Neuron (in vitro differentiated cells): ENCODE data around the gene MYOF.

Experiments used
- H2AFZ ChIP-seq: one replicate; pipeline ENCODE4 v1.6.1; 2013; ENCODE audit warnings: low read depth, mild to moderate bottlenecking, inconsistent platforms, low read length, moderate library complexity
- H3K27me3 ChIP-seq: one replicate; pipeline ENCODE4 v1.6.1; 2013; ENCODE audit warnings: low read length; ENCODE audit not compliant: insufficient read depth
- H3K36me3 ChIP-seq: one replicate; pipeline ENCODE4 v1.6.1; 2013; ENCODE audit warnings: low read length; ENCODE audit not compliant: insufficient read depth
- H3K4me1 ChIP-seq: one replicate; pipeline ENCODE4 v1.6.1; 2013; ENCODE audit warnings: low read length; ENCODE audit not compliant: insufficient read depth
- H3K4me3 ChIP-seq: 2 replicates; pipeline ENCODE4 v1.5.1; 2013; ENCODE audit warnings: mild to moderate bottlenecking, low read length, moderate library complexity
- H3K9me3 ChIP-seq: one replicate; pipeline ENCODE4 v1.6.1; 2013; ENCODE audit warnings: low read length

MYOF gene

GRCh38 chr10:93482145-93482834 lies at the start of gene MYOF:
Gene MYOF (minus strand): TSS chr10:93482334. CDS start chr10:93482194, 140 bp downstream.
- no peaks in the 10 kb centered on the region for H3K9me3 ChIP-seq
- no peaks in the 10 kb centered on the region for H3K36me3 ChIP-seq
- peaks cover 7% of the 10 kb centered on the region for H3K4me1 ChIP-seq
- H3K4me3 ChIP-seq = peak within 1 kb of the TSS; percentile 59
- peak within 1 kb of the TSS; percentile 75 for H2AFZ ChIP-seq
- H3K27me3 ChIP-seq = no peaks in the 10 kb centered on the region

- Histone ChIP-seq H3K4me1 (no peaks in the 10 kb centered on the region), H2AFZ (no peak overlapping the region), H3K9me3 (peaks cover 10% of the 10 kb centered on the region), H3K27me3 (no peaks in the 10 kb centered on the region), H3K4me3 (no peak overlapping the region), H3K36me3 (peaks cover 69% of the 10 kb centered on the region)
These were observed 36.4 kb upstream of the MYOF start for GRCh38 chr10:93518531-93518930.

- H3K9me3 ChIP-seq = peaks cover 7% of the 10 kb centered on the region
- H3K4me1 ChIP-seq = no peaks in the 10 kb centered on the region
- no peak overlapping the region for H3K4me3 ChIP-seq
- H2AFZ ChIP-seq = no peak overlapping the region
- H3K36me3 ChIP-seq = peaks cover 71% of the 10 kb centered on the region
- H3K27me3 ChIP-seq = no peaks in the 10 kb centered on the region
These were observed 33.9 kb upstream of the MYOF start for GRCh38 chr10:93516006-93516380.

GRCh38 chr10:93515071-93516005 lies 33.2 kb upstream of the MYOF start:
- Histone ChIP-seq H3K36me3 (peaks cover 65% of the 10 kb centered on the region), H2AFZ (no peak overlapping the region), H3K4me1 (no peaks in the 10 kb centered on the region), H3K27me3 (no peaks in the 10 kb centered on the region), H3K4me3 (no peak overlapping the region), H3K9me3 (peaks cover 5% of the 10 kb centered on the region)

- H3K4me3 ChIP-seq = no peak overlapping the region
- no peaks in the 10 kb centered on the region for H3K4me1 ChIP-seq
- peaks cover 63% of the 10 kb centered on the region for H3K36me3 ChIP-seq
- H3K9me3 ChIP-seq = peaks cover 3% of the 10 kb centered on the region
- H3K27me3 ChIP-seq = no peaks in the 10 kb centered on the region
- H2AFZ ChIP-seq = no peak overlapping the region
These were observed 32.4 kb upstream of the MYOF start for GRCh38 chr10:93514521-93514920.

GRCh38 chr10:93513091-93513490 lies 31.0 kb upstream of the MYOF start:
- no peaks in the 10 kb centered on the region for H3K27me3 ChIP-seq
- H3K4me3 ChIP-seq = no peak overlapping the region
- H3K36me3 ChIP-seq = peaks cover 57% of the 10 kb centered on the region
- H3K9me3 ChIP-seq = no peaks in the 10 kb centered on the region
- H3K4me1 ChIP-seq = no peaks in the 10 kb centered on the region
- H2AFZ ChIP-seq = no peak overlapping the region

GRCh38 chr10:93512565-93512964 lies 30.4 kb upstream of the MYOF start:
- no peaks in the 10 kb centered on the region for H3K4me1 ChIP-seq
- no peak overlapping the region for H2AFZ ChIP-seq
- H3K27me3 ChIP-seq = no peaks in the 10 kb centered on the region
- H3K36me3 ChIP-seq = peaks cover 52% of the 10 kb centered on the region
- H3K4me3 ChIP-seq = no peak overlapping the region
- no peaks in the 10 kb centered on the region for H3K9me3 ChIP-seq

GRCh38 chr10:93509816-93510215 lies 27.7 kb upstream of the MYOF start:
- no peak overlapping the region for H3K4me3 ChIP-seq
- H3K9me3 ChIP-seq = no peaks in the 10 kb centered on the region
- H3K27me3 ChIP-seq = no peaks in the 10 kb centered on the region
- no peak overlapping the region for H2AFZ ChIP-seq
- H3K36me3 ChIP-seq = peaks cover 42% of the 10 kb centered on the region
- H3K4me1 ChIP-seq = no peaks in the 10 kb centered on the region

GRCh38 chr10:93505075-93505474 lies 22.9 kb upstream of the MYOF start:
- Histone ChIP-seq H3K4me3 (no peak overlapping the region), H3K27me3 (no peaks in the 10 kb centered on the region), H3K9me3 (no peaks in the 10 kb centered on the region), H3K36me3 (peaks cover 46% of the 10 kb centered on the region), H3K4me1 (no peaks in the 10 kb centered on the region), H2AFZ (no peak overlapping the region)

GRCh38 chr10:93503075-93503474 lies 20.9 kb upstream of the MYOF start:
- H3K9me3 ChIP-seq = no peaks in the 10 kb centered on the region
- no peak overlapping the region for H2AFZ ChIP-seq
- peaks cover 2% of the 10 kb centered on the region for H3K4me1 ChIP-seq
- peaks cover 38% of the 10 kb centered on the region for H3K36me3 ChIP-seq
- no peaks in the 10 kb centered on the region for H3K27me3 ChIP-seq
- no peak overlapping the region for H3K4me3 ChIP-seq

- H3K9me3 ChIP-seq = no peaks in the 10 kb centered on the region
- H2AFZ ChIP-seq = no peak overlapping the region
- no peak overlapping the region for H3K4me3 ChIP-seq
- H3K36me3 ChIP-seq = peaks cover 29% of the 10 kb centered on the region
- H3K4me1 ChIP-seq = peaks cover 3% of the 10 kb centered on the region
- no peaks in the 10 kb centered on the region for H3K27me3 ChIP-seq
These were observed 19.5 kb upstream of the MYOF start for GRCh38 chr10:93501650-93502049.

- H3K4me3 ChIP-seq = peak overlapping the region; percentile 0
These were observed 16.0 kb upstream of the MYOF start for GRCh38 chr10:93498166-93498565.

GRCh38 chr10:93496322-93497041 lies 14.3 kb upstream of the MYOF start, which contains the start of gene CEP55:
Gene CEP55 (plus strand): TSS chr10:93496612. CDS start chr10:93500052, 3,440 bp downstream.
- Histone ChIP-seq H3K4me1 (peaks cover 6% of the 10 kb centered on the region), H2AFZ (peak within 1 kb of the TSS; percentile 94), H3K36me3 (peaks cover 9% of the 10 kb centered on the region), H3K4me3 (peak within 1 kb of the TSS; percentile 64), H3K9me3 (no peaks in the 10 kb centered on the region), H3K27me3 (no peaks in the 10 kb centered on the region)

More at GRCh38 chr10:93498166-93498565, 16.0 kb upstream of the MYOF start:
- Histone ChIP-seq H3K4me1 (peaks cover 6% of the 10 kb centered on the region), H3K9me3 (no peaks in the 10 kb centered on the region), H2AFZ (no peak overlapping the region), H3K36me3 (peaks cover 12% of the 10 kb centered on the region), H3K27me3 (no peaks in the 10 kb centered on the region)
